NCI-H1105 treated with DMSO at 0.1 percent for 48 hours (cell line): ENCODE data around the gene RXRA.

Experiments used
- DNase-seq: peaks from one replicate; lab custom pipeline; 2025; lab: John Stamatoyannopoulos, UW

Gene RXRA

GRCh38 chr9:134433101-134433500 is 106.8 kb downstream of the RXRA start:
- DNase-seq = no peak

- no peak for DNase-seq
Measured at GRCh38 chr9:134433909-134434882, 107.9 kb downstream of the RXRA start.

GRCh38 chr9:134434894-134435506 is 108.7 kb downstream of the RXRA start:
- DNase-seq = peak; percentile 94

- DNase-seq = no peak
Measured at GRCh38 chr9:134435550-134436378, 109.5 kb downstream of the RXRA start.

GRCh38 chr9:134436379-134436762 is 110.1 kb downstream of the RXRA start:
- no peak for DNase-seq

GRCh38 chr9:134436911-134437310 is 110.7 kb downstream of the RXRA start:
- DNase-seq = no peak

DNA sequence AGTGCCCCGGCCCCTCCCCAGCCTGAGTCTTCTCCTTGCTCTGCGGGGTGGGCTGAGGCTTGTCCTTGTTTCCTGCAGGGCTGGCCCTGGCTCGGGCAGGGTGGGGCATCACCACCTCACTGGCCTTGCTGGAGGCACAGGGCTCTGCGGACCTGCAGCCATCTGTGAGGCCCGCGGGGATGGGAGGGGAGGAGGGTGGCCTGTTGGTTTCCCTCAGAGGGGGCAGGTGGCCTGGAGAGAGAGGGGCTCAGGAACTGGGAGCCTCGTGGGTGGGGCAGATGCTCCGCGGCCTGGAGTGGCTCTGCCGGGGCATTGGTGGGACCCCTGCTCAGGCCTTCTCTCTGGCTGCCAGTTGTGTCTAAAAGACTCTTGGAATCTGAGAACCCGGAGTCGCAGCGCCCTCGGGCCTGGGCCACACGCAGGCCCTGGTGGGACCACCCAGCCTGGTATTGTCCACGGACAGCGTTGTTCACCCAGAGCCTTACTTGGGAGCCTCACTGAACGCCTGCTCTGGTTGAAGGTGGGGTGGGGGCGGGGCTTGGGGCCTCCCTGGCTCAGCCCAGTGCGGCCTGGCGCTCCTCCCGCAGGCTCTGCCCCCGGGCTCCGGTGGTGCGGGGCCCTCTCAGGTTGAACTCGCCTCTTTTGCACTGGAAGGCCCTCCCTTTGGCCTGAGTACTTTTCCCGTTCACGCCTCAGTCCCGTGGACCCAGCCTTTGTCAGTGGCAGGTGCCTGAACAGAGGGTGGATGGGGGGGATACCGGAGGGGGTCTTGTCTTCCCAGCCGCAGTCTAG is 111.3 kb downstream of the RXRA start:
- no peak for DNase-seq

- no peak for DNase-seq
Measured at GRCh38 chr9:134438195-134438788, 112.0 kb downstream of the RXRA start.

DNA sequence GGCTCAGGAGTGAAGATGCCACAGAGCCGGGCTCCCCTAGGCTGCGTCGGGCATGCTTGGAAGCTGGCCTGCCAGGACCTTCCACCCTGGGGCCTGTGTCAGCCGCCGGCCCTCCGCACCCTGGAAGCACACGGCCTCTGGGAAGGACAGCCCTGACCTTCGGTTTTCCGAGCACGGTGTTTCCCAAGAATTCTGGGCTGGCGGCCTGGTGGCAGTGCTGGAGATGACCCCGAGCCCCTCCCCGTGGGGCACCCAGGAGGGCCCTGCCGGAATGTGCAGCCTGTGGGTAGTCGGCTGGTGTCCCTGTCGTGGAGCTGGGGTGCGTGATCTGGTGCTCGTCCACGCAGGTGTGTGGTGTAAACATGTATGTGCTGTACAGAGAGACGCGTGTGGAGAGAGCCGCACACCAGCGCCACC is 113.1 kb downstream of the RXRA start:
- no peak for DNase-seq

GRCh38 chr9:134440636-134441226 is 114.5 kb downstream of the RXRA start:
- no peak for DNase-seq

DNA sequence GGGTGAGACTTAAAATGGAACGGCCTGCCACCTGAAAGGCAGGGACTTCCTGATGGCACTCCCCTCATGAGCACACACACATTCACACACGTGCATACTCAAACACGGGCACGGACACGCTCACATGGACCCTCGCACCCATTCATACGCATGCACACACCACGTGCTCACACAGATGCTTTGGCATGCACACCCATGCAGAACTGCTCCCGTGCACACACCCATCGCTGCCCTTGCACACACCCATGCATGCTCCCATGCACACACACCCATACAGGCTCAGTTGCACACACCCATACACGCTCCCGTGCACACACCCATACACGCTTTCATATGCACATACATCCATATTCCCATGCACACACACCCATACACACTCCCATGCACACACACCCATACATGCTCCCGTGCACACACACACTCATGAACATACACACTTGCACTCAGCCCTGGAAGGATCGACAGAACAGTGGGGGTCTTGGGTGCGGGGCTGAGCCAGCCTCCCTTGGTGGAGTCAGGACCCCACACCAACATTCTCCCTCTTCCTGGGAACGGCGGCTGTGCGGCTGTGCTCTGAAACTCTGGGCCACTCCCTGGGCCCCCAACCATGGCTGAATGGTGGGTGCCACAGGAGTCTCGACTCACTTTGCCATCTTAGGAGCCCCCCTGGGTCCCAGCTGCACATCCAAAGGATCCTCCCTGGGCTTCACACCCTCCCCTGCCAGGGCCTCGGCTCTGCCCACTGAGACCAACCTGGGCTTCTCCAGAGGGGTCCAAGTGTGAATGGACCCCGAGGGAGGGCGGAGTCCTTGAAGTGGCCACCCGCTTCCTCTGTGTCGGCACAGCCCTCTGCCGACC is 115.2 kb downstream of the RXRA start:
- DNase-seq = no peak

GRCh38 chr9:134442085-134442474 is 115.8 kb downstream of the RXRA start:
- no peak for DNase-seq

DNA sequence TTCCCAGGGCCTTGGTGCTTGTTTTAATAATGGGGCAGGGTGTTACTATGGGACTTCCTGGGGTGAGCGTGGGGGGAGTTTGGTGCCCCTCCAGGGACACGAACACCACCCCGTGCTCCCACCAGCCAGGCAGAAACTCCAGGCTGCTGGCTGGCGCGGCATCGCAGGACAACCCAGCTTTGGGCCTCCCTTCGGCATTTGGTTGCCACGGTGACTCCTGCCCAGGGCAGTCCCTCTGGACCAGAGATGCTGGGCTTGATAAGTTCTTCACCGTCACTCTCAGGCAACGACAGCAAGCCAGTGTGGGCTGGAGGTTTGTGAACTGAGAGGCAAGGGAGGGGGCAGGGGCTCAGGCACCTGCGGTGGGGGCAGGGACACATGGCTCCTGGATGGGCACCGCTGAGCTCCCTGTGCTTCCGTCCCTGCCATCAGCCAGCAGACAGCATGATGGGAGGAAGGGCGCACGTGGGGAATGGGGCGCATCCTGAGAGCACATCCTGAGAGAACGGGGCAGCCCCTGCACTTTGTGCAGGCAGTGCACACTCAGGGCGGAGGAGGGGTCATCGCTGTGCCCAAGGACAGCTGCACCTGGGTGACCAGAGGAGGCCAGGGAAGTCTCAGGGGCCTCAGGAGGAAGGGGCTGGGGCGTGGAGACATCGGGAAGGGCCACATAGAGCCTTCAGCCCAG is 116.4 kb downstream of the RXRA start:
- peak; percentile 17 for DNase-seq

GRCh38 chr9:134443174-134444037 is 117.2 kb downstream of the RXRA start:
- DNase-seq = peak; percentile 76

DNA sequence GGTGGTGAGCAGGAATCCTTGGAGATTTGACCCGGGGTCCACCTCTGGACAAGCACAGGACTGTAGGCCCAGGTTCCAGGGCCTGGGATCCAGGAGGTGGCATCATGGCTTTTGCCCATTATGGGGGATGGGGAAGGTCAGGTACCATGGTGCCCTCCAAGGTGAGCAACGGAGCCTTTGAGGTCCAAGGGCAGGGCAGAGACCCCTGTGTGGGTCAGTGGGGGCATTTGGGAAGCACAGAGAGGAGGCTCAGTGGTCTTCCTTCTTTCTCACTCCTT is 117.7 kb downstream of the RXRA start:
- DNase-seq = no peak

GRCh38 chr9:134445000-134445399 is 118.7 kb downstream of the RXRA start:
- no peak for DNase-seq

DNA sequence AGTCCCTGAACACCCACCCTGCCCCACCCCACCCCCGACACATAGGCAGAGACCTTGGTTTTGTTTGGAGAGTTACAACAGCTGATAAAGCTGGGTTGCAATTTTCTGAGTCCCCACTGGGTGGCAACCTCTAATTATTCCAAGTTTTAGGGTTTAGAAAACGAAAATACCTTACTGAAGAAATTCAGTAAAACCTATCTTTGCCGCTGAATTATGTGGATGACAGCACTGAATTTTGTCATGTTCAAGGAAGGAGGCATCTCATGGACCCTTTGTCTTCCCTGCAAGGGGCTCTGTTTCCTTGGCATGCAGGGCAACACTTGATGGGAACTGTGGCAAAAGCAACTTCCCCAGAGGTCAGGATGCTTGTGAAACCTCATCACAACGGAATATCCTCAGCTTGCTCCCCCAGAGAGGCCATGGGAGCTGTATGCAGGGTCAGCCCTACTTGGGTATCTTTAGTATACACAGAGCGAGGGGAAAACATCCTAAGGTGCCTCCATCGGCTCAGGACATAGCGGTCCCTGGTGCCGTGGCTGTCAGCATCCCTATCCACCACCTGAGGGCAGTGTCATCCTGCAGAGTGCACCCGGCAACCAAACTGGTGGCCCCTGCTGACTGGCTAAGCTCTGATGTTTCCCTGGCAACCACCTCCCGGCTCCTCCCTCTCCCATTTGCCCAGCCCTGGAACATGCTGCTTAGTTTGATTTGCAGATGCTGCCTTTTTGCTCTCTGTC is 123.1 kb downstream of the RXRA start:
- peak; percentile 85 for DNase-seq
